Activated CD4-positive, alpha-beta T cell treated with anti-CD3 and anti-CD28 coated beads, Interleukin-2, amount 50 U/mL, for 48 hours (primary cell): ENCODE results near the gene VSTM2L.

Experiments
- DNase-seq, 2 experiments: peaks; one replicate each; pipeline ENCODE4 v3.0.0-alpha.2; 2020

Gene VSTM2L

DNA sequence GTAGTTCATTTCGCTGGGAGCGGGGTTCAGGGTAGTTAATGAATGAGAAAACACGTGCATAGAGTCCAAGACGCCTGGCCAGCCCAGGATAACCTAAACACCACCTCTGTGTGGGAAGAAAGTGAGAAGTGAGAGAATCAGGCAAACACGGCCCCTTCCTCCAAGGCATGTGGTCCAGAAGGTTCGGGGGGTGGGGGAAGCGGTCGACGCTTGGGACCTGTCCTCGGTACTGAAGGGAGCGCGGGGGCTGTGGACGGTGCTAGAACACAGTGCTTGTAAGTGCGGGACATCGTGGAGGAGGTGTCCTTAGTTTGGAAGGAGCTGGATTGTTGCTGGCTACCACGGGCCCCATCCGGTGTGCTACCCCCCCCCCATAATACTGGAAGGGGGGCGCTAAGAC is 1.7 kb upstream of the VSTM2L start:
- DNase-seq, result no peak

DNA sequence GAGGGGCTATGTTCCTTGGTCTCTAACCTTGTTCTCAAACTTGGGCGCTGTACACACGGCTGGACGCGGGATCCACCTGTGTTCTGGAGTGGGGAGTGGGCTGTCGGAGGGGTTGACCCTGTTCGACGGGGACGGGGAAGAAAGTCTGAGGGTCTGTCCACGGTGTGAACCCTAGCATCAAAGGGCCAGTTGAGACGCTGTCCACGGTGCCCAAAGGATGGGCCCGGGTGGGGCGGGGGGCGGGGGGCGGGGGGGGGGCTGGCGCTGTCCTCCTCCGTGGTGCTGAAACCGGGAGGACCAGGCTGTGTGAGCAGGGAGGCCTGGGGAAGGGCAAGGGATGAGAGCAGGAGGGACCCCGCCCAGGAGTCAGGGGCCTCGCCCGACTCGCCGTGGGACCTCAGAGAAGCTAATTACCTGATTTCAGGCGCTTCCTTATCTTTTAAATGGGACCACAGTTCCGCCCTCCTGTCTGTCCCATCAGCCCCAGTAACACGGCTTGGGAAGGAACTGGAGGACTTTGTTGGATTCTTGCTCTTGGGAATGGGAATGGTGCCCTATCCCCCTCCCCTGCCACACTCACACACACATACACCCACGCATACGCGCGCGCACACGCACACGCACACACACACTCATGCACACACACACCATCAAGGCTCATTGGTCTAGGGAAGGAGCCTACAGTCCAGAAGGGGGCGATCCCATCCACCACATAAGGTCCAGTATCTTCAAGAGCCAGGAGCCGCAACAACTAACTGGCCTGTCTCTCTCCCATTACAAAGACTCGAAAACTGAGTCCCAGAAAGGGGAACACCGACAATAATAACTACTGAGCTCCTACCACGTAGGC is 1.0 kb upstream of the VSTM2L start:
- peak; percentile 23 to 36 for DNase-seq

DNA sequence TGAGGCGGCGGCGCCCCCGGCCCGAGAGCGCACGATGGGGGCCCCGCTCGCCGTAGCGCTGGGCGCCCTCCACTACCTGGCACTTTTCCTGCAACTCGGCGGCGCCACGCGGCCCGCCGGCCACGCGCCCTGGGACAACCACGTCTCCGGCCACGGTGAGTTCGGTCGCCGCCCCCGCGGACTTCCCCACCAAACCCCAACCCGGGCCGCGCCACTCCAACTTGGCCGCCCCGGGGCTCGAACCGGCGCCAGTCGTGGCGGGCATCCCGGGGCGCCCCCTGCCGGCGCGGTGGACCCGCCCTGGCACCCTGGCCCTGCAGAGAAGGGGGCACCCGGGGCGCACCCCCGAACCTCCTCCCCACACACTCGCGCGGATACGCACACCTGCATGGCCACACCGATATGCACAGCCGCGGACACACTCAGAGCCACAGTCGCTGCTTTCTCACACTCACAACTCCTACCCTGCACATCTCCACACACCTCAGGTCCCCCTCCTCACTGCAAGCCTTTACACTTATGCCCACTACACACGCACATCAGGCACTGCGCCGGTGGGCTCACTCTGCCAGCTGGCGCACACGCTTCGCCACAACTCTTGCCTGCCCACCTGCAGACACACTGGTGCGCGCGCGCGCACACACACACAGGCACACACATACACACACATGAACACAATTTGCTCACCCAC is 535 bp downstream of the VSTM2L start:
- DNase-seq, result no peak

DNA sequence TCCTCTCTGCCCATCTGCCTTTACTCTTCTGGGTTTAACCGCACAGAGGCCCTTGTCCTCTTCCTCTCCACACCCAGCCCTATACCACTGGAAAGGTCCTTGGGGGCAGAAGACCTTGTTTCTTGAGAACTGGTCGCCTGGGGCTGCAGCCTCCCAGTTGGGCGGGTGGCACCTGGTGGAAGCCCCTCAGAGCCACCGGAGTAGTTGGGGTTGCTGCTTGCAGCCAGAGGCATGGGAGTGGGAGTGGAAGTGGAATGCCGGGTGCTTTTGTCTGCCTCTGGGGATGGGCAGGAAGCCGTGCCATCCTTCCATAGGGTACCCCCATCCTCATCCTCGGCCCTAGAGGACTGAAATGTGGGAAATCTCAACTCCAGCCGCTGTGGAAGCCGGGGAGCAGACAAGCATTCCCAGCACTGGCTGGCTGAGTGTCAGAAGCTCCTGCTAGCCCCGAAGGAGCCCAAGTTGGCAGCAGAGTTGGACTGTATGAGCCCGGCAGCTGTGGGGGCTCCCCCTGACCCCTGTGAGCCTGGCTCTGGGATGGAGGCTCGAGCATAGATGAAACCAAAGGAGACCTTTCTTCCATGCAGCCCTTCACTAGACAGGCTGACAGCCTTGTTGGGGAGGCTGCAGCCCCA is 1.2 kb downstream of the VSTM2L start:
- DNase-seq, result no peak

DNA sequence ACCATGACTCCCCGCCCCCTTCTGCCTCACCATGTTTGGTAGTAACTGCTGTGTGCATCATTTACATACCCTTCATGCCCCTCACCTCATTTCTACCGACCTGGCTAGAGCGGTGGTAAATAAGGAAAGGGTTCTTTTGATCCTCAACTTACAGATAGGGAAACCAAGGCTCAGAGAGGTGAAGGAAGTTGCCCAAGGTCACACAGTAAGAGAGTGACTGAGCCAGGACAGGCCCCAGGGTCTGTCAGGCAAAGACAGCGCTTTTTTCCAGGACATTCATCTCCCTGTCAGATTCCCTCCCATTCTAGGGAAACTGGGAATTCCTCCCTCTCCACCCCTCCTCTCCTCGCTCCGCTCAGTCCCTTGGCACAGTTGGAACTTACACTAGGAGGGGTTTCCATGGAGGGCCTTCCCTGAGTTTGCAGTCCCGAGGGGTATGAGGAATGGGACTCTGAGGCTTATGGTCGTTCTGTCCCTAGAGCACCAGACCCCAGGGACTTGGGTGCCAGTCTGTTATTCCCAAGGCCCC is 2.0 kb downstream of the VSTM2L start:
- DNase-seq, result no peak

DNA sequence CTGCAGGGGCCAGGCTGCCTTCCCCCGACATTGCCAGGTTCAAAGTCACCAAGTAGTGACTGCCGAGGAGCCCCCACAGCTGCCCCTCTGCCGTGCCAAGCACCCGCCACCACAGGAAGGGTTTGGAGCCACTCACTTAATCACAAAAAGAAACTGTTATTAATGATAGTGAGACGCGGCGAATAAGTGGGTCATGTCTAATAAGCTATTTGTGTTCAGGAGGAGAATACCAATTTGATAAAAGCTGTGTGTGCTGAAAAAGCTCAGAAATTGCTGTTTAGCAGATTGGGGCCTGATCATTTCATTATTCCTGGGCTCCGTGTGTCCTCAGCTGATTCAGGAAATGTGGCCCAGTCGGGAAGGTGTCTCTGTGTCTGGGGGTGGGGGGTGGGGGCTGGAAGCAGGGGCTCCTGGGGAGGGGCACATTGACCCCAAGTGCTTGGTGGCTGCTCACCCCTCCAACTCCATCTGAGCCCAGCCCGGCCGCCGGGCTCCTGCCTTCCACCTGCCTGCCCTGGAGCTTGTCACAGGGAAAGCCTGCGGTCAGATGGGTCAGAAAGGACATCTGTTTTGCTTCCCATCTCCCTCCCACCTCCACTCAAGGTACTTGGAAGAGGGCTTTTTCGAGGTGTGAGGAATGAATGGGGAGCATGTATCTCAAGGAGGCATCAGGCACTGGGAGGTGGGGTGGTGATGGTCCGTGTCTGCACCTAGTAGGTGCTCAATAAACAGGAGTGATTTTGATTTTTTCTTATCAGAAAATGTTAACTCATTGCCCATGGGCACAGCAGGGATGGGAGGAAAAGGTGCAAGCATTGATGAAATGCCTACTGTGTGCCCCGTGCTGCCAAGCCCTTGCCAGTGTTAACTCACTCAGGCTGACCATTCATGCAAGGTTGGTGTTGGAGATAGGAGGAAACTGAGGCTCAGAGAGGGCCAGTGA is 3.0 kb downstream of the VSTM2L start:
- no peak for DNase-seq

DNA sequence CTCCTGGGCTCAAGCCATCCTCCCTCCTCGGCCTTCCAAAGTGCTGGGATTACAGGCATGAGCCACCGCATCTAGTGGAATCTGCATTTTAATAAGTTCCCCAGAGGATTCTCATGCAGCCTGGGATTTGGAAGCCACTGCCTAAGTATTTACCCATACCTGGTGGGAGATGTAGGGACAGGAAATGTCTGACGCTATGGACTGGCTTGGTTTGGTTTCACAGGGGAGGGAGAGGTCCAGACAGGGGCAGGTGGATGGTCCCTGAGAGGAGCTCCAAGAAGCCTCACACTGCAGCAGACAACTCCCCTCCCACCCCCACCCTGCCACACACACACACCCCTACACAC is 4.4 kb downstream of the VSTM2L start:
- no peak for DNase-seq

DNA sequence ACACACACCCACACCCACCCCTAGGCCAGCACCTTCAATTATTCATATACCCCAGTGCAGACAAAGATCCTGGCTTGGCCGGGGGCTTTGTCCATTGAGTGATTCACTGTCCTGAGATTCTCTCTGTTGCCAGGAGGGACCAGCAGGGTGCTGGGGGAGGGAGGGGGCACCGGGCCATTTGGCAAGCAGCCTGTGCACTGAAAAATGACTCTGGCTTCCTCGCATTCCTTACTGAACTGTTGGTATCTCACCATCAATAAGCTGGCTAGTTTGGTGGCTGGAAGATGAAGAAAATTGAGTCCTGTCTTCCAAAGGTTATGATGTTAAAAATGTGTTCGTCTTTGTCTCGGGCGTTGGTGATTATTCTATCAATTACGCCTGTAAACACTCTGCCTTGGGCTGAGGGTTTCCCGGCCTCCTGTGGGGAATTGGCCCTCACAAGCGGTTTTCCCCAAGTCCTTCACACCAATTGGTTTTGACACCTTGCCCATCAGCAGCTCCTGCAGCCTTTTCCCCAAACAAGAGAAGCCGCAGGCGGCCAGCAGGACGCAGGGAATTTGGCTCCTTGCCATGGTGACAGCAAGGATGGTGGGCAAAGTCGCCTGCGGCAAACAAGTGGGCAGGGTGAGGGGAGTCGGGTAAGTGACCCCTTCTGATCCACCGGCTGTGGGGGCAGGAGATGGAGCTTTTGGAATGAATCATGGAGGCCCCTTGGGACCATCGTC is 4.9 kb downstream of the VSTM2L start:
- DNase-seq, result no peak

DNA sequence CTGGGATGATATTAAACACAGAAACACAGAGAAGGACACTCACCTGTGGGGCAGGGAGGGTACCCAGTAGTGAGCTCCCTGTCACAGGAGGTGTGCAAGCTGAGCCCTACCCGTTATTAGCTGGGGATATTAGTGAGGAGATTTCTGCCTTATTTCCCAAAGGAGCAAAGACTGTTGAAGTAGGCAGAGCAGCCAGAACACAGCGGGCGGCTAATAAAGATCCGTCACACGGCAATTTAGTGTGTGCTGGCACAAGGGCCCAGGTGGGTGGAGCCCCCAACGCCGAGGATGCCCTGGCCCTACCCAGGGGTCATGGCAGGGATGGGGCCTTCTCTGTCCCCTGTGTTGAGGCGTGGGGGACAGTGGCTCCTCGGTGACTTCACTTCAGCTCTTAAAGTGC is 8.3 kb downstream of the VSTM2L start:
- DNase-seq, result no peak

DNA sequence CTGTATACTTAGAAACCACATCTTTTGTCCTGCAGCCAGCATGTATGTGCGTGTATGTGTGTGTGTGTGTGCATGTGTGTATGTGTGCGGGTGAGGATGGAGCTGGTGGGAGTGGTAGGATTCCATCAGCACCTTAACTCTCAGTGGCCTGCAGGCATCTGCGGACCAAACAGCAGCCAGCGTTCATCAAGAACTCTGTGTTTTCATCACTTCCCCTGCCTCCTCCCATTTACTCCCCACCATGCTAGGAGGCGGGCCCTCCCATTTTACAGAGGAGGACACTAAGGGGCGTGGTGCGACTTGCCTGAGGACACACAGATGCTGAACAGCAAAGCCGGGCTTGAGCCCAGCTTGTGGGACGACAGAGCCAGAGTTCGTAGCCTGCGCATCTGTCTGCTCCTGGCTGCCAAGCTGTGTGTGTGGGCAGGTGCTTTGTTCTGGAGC is 8.9 kb downstream of the VSTM2L start:
- DNase-seq, result no peak

DNA sequence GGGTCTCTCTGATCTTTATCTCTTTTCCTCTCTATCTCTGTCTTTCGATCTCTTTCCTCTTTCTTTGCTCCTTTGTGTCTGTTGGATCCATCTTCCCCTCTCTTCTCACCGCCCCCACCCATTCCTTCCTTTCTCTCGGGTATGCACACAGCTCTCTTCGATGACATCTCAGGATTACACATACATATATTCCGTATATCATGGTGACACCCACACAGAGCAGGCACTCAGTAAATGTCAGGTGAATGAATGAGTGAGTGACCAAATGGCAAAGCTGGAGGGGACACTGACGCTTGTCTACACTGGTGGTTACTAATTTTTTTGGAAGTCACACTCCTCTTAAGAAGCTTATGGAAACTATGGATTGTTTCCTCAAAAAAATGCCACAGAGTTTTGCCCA is 9.9 kb downstream of the VSTM2L start:
- DNase-seq, result no peak

DNA sequence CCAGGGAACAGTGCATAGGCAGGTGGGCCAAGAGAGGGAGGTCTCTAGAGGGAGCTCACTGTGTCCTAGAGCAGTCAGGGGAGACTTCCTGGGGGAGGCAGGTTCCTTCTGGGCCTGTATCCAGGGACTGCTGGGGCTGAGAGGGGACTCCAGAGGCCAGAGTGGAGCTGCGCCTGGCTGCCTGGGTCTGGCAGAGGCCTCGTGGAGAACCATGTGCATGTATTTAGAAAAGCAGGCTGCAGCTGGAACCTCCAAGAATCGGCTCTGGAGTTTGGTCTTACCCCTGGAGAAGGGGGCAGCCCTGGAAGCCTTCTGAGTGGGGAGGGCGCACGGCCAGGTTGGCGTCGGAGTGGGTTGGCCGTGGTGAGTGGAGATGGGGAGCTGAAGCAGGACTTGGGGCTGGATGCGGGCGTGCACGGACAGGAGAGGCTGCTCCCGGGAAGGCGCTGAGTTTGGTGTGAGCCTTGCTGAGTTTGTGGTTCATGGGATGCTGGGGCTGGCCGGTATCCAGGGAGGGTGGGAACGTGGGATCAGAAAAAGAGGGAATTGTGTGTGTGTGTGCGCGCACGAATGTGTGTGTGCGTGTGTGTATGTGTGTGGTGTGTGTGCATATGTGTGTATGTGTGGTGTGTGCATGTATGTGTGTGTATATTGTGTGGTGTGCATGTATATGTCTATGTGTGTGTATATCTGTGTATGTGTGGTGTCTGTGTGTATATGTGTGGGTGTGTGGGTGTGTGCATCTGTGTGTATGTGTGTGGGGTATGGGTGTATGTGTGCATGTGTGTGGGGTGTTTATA is 10.8 kb downstream of the VSTM2L start:
- DNase-seq, result no peak

DNA sequence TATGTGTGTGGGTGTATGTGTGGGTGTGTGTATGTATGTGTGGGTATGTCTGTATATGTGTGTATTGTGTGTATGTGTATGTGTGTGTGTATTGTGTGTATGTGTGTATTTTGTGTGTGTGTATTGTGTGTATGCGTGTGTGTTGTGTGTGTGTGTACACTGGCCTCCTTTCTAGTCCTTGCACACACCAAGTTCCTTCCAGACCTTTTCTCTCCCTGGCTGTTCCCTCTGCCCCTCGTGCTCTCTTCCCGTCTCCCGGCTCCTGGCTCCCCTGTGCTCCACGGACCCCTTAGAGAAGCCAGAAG is 11.4 kb downstream of the VSTM2L start:
- no peak for DNase-seq

DNA sequence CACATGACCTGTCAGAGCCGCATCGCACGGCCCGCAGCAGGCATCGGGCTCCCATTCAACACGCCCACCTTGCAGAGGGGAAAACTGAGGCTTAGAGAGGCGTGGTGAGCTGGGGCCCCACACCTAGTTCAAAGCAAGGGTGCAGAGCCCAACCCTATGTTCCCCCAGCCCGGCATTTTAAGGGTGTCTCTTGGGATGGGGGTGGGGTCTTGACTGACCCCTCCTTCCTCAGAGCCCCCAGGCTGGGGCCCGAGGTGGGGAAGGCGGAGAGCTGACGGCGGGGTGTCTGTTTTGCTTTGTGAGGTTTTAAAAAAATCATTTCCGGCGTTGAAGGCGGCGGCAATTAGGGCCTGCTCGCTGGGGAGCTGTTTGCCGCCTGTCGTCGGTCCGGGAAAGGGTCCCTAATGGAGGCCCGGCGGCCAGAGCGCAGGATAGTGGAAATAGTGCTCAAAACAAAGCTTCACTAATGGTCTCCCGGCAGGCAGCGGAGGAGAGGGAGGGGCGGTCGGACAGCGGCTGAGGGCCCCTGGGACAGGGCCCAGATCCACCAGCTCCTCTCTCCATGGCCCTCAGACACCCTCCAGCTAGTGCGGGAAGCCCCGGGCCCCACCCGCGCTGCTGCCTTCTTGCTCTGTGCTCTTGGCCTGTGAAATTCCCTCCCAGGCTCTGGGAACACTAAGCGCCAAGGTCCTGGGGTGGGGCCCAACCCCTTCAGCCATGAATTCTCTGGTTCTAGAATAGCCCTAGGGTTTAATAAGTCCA is 11.9 kb downstream of the VSTM2L start:
- no peak for DNase-seq

DNA sequence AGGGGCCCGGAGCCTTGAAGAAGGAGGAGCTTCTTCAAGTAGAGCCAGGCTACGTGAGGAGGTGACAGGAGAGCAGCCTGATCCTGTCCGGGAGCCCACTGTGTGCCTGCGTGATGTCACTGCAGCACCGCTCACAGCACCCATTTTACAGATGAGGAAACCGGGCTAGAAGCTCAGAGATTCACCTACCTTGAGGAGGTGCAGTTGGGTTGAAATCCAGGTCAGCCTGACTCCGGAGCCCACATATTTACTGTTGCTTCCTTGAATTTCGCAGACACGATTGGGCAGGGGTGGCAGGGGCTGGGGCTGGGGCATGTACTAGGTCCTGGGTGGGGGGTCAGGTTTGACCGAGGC is 12.5 kb downstream of the VSTM2L start:
- DNase-seq, result no peak

DNA sequence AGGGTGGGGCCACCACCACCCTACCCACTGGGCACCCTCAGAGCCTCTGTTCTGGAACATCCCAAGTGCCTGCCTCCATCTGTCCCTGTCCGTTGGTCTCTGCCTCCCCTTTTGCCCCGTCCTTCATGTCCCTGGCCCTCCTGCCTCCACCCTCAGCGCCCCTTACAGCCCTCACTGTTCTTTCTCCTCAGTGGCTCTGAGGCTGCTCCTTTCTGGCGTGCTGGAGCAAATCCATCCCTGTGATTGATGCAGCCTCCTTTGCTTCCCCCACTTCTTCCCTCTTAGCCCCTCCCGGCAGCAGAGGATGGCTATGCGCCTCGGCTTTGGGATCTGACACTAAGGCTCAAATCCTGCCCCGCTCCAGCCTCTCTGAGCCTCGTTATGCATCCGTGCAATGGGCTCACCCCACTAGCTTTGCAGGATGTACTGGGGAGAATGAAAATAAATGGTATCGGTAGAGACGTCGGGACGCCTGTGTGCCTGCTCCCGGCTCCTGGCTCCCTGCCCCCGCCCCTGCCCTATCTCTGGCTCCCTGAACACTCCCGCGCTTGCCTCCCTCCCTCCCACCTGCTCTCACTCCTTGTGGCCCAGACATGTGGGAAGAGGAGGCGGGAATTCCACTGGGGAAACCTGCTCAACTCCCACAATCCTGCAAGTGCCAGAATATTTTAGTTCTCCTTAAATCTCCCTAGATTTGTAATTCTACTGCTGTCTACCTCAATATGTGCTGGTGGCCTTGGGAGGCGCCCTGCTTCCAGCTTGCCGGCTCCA is 13.1 kb downstream of the VSTM2L start:
- DNase-seq, result no peak

DNA sequence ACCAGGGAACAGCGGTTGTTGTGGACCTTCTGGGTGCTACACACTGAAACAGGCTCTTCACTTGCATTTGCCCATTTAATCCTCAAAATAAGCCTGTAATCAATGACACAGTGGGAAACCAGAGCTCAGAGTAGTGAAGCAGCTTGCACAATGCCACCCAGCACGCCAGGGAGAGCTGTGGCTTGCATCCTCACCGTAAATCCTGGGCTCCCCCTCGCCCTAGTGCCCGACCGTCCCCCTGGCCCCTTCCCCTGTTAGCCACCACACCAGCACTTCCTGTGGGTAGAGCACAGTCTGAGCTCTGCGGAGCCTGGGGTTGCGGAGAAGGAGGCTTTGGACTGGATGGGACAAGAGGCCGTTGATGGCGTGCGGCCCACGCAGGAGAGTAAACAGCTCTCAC is 14.5 kb downstream of the VSTM2L start:
- DNase-seq, result no peak

DNA sequence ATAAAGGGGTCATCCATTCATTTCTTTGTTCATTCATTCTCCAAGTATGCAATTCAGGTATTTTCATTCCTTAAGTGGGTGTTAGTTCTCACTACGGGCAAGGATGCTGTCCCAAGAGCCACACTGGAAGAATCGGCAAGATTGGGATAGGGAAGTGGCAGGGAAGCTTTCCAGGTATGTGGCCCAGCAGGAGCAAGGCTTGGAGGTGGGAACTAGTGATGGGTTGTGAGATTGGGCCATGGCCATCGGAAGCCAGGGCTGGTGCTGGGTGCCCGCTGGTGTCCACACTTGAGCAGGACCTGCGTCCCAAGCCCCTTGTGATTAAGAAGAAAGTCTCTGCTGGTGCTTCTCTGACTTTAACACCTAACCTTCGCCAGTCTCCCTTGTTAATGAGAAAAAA is 15.1 kb downstream of the VSTM2L start:
- no peak for DNase-seq

DNA sequence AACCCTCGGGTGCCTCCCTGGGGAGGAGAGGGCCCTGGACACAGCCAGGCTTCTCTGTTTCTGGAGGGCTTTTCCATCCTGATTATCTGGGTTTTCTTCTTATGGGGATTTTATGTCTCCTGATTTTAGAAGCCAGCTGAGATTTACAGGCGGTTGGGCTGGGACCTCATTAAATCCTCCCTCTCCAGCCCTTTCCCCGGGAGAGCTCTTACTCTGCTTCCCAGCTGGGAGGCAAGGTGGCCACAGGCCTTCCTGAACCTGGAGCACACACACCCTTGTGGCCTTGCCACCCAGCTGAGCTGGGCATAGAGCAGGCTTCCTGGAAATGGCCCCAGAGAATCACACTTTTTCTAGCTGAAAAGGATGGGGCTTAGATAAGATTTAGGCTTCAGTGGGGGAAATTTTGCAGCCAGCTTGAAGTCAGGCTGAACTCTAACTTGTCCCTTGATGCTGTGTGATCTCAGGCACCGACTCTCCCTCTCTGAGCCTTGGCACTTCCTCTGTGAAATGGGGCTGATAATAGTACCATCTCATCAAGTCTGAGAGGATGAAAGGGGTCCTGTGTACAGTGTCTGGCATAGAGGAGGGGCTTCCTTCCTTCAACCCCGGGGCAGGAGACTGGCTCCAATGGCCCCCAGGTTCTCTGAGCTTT is 16.6 kb downstream of the VSTM2L start:
- no peak for DNase-seq
